Stimulated activated CD8-positive, alpha-beta memory T cell treated with anti-CD3 and anti-CD28 coated beads, Interleukin-12 subunit alpha, Interleukin-12 subunit beta, amount 100 ng/mL, for 24 hours (primary cell): ENCODE results near the gene STK35.
"Not testable (repeated sequence)": the region's sequence is repeated elsewhere in the genome, so short reads cannot be mapped to it uniquely, and the experiment has no call there.

ENCODE experiments used
- DNase-seq: peaks from one replicate; pipeline ENCODE4 v3.0.0-alpha.2; 2020; ENCODE audit errors: extremely low read depth

STK35 gene

GRCh38 chr20:2179949-2180348 is 78.3 kb downstream of the STK35 start:
- DNase-seq: no peak

DNA sequence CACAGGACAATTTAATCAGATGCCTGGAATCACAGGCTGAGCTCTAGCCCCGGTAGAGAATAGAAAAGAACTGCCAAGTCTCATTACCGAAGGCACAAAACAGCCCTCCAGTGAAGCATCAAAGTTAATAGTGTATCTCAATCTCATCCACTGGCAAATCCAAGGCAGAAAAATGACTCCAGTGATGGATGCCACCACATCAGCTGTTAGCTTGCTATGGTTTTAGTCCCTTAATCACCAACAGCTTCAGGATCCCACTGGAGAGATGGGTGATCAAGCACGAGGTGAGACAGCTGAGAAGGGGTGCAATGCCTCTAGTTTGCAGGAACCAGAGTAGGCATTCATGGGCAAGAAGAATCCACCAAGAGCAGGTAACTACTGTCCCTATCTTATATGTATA is 81.8 kb downstream of the STK35 start:
- DNase-seq: no peak

DNA sequence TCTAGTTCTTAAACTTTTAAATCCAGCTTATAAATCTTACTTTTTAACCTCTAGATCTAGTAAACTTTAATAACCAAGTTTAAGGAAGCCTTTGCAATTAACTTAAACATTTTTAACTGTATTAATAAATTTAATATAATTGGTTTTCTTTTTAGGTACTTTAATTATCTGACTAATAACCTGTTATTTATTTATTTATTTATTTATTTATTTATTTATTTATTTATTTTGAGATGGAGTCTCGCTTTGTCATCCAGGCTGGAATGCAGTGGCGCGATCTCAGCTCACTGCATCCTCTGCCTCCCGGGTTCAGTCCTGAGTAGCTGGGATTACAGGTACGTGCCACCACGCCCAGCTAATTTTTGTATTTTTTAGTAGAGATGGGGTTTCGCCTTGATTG is 83.3 kb downstream of the STK35 start:
- not testable (repeated sequence) for DNase-seq

DNA sequence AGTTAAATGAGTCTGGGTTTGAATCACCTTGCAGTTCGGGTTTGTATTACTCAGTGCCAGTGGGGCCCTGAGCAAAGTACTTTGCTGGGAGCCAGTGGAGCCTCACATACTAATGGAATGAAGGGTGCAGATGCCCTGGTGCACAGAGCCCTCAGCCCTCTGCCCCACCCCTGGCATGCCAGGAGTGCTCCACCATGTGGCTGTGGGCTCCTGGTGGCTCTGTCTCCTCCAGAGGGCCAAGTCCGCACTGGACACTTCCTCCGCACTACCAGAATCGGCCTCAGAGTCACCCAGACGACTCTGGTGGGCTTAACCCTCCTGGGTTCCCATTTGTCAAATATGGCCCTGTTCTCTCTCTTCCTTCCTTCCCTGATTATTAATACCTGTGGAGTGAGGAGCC is 94.0 kb downstream of the STK35 start:
- no peak for DNase-seq

DNA sequence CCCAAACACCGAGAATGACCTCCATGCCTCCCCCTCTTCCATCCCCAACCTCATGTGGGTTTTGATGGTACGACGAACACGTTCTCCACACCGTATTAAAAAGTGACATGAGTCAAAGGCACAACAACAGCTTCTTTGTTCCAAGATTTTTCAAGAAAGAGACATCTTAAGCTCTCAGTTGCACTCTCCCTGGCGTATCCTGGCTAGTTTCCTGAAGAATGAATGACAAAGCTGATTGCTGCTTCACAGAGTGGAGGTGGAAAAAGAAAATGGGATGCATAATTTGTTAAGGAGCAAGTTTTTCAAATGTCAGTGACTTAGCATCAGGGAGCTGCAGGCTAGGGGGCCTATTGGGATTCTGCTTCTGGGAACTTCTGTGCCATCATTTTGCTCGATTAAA is 95.5 kb downstream of the STK35 start:
- DNase-seq: no peak
